Chondrocyte (in vitro differentiated cells): ENCODE measurements around the gene CCDC106. TPM values are rescaled to one million over a fixed set of nuclear protein-coding genes. Genes with fewer than 3 reads are reported as not detected.

Source experiments
- DNase-seq: peaks from one replicate; pipeline ENCODE4 v3.0.0; 2021; ENCODE audit warnings: mixed read lengths, low spot score
- H3K27ac Mint-ChIP-seq: one replicate; pipeline ENCODE4 v1.8.0; 2021; ENCODE audit warnings: mild to moderate bottlenecking, moderate library complexity, mixed read lengths; ENCODE audit not compliant: unreplicated experiment
- H3K27me3 Mint-ChIP-seq: 2 replicates; pipeline ENCODE4 v1.8.0; 2021; ENCODE audit warnings: low read depth, mixed read lengths
- H3K36me3 Mint-ChIP-seq: 2 replicates; pipeline ENCODE4 v1.8.0; 2021; ENCODE audit warnings: low read depth, mixed read lengths
- H3K4me1 Mint-ChIP-seq: 2 replicates; pipeline ENCODE4 v1.8.0; 2021; ENCODE audit warnings: low read depth, mild to moderate bottlenecking, mixed read lengths
- H3K4me3 Mint-ChIP-seq: one replicate; pipeline ENCODE4 v1.8.0; 2021; ENCODE audit warnings: mild to moderate bottlenecking, moderate library complexity, mixed read lengths; ENCODE audit not compliant: unreplicated experiment
- H3K9me3 Mint-ChIP-seq: 2 replicates; pipeline ENCODE4 v1.8.0; 2021; ENCODE audit warnings: low read depth, mixed read lengths
- CTCF ChIP-seq: fragments of 200-600 bp; sonication (generic); IDR thresholded peaks from 2 replicates; pipeline ENCODE4 v1.5.0; 2021; ENCODE audit warnings: antibody characterized with exemption, mild to moderate bottlenecking, moderate library complexity
- total RNA-seq: library from RNA; stranded (reverse); gene quantifications from 3 replicates; pipeline ENCODE4 v1.2.1, GENCODE V29; 2021

Gene CCDC106
- total RNA-seq, 1 donor from 2014 or later = 20.9 TPM

GRCh38 chr19:55655648-55656040 lies 7.6 kb downstream of the CCDC106 start:
- DNase-seq = no peak
- peak overlapping the region; percentile 95 for H3K27ac Mint-ChIP-seq
- peaks cover 41% of the 10 kb centered on the region for H3K4me1 Mint-ChIP-seq
- peak overlapping the region; percentile 99 for H3K4me3 Mint-ChIP-seq
- H3K36me3 Mint-ChIP-seq = peaks cover 3% of the 10 kb centered on the region
- H3K9me3 Mint-ChIP-seq = no peaks in the 10 kb centered on the region
- TF ChIP-seq CTCF = no peak
- no peaks in the 10 kb centered on the region for H3K27me3 Mint-ChIP-seq

GRCh38 chr19:55656552-55656951 lies 8.5 kb downstream of the CCDC106 start:
- Mint-ChIP-seq H3K4me3 (peak overlapping the region; percentile 99), H3K27ac (peak overlapping the region; percentile 95), H3K9me3 (no peaks in the 10 kb centered on the region), H3K36me3 (no peaks in the 10 kb centered on the region), H3K4me1 (peaks cover 41% of the 10 kb centered on the region), H3K27me3 (no peaks in the 10 kb centered on the region)
- no peak for TF ChIP-seq CTCF
- DNase-seq = no peak

GRCh38 chr19:55656988-55657747 lies 9.2 kb downstream of the CCDC106 start:
- no peak for DNase-seq
- Mint-ChIP-seq H3K4me1 (peaks cover 39% of the 10 kb centered on the region), H3K27ac (peak overlapping the region; percentile 57), H3K27me3 (no peaks in the 10 kb centered on the region), H3K4me3 (peak overlapping the region; percentile 99), H3K9me3 (no peaks in the 10 kb centered on the region), H3K36me3 (peaks cover 5% of the 10 kb centered on the region)
- TF ChIP-seq CTCF = no peak

GRCh38 chr19:55658846-55659459 lies 10.9 kb downstream of the CCDC106 start:
- H3K9me3 Mint-ChIP-seq = no peaks in the 10 kb centered on the region
- peaks cover 19% of the 10 kb centered on the region for H3K36me3 Mint-ChIP-seq
- H3K27me3 Mint-ChIP-seq = no peaks in the 10 kb centered on the region
- H3K4me1 Mint-ChIP-seq = peaks cover 36% of the 10 kb centered on the region
- DNase-seq = peak; percentile 70
- no peak overlapping the region for H3K4me3 Mint-ChIP-seq
- no peak for TF ChIP-seq CTCF
- H3K27ac Mint-ChIP-seq = no peak overlapping the region

GRCh38 chr19:55659822-55660221 lies 11.8 kb downstream of the CCDC106 start:
- peak overlapping the region; percentile 33 for H3K27ac Mint-ChIP-seq
- no peaks in the 10 kb centered on the region for H3K27me3 Mint-ChIP-seq
- H3K9me3 Mint-ChIP-seq = no peaks in the 10 kb centered on the region
- H3K36me3 Mint-ChIP-seq = peaks cover 24% of the 10 kb centered on the region
- H3K4me1 Mint-ChIP-seq = peaks cover 36% of the 10 kb centered on the region
- no peak for DNase-seq
- no peak overlapping the region for H3K4me3 Mint-ChIP-seq
- TF ChIP-seq CTCF = no peak
